Neutrophil (primary cell): ENCODE results near the gene DKK3.

Experiments used
- H3K27ac ChIP-seq: fragments of 200-600 bp; sonication (generic); 2 replicates; pipeline ENCODE4 v1.5.1; 2016; ENCODE audit warnings: mild to moderate bottlenecking, moderate library complexity
- H3K27me3 ChIP-seq: fragments of 200-600 bp; sonication (generic); 2 replicates; pipeline ENCODE4 v1.6.0; 2016; ENCODE audit warnings: mild to moderate bottlenecking
- H3K36me3 ChIP-seq: fragments of 200-600 bp; sonication (generic); 2 replicates; pipeline ENCODE4 v1.5.1; 2017
- H3K4me1 ChIP-seq, 2 experiments: fragments of 200-600 bp in 1 of 2; sonication (generic) in 1 of 2; 1 replicate in 1 of 2; 2 replicates in 1 of 2; pipeline versions ENCODE4 v1.5.1 to v1.6.1; 2013 to 2016; ENCODE audit warnings: low read depth in 1 of 2, low read length in 1 of 2, mild to moderate bottlenecking in 1 of 2, moderate library complexity in 1 of 2; ENCODE audit not compliant: control insufficient read depth in 1 of 2, insufficient read depth in 1 of 2
- H3K4me3 ChIP-seq, 2 experiments: fragments of 200-600 bp in 1 of 2; sonication (generic) in 1 of 2; 1 replicate in 1 of 2; 2 replicates in 1 of 2; pipeline ENCODE4 v1.5.1; 2013 to 2016; ENCODE audit warnings: low read depth in 1 of 2, low read length in 1 of 2, mild to moderate bottlenecking in 1 of 2, moderate library complexity in 1 of 2
- H3K9me3 ChIP-seq: fragments of 200-600 bp; sonication (generic); 2 replicates; pipeline ENCODE4 v1.5.1; 2016
- CTCF ChIP-seq: fragments of 200-600 bp; sonication (generic); IDR thresholded peaks from 2 replicates; pipeline ENCODE4 v1.5.1; 2016; ENCODE audit warnings: antibody characterized with exemption

Gene DKK3

GRCh38 chr11:11946180-11946579, 62.2 kb downstream of the DKK3 start:
- Histone ChIP-seq H3K27me3 (no peaks in the 10 kb centered on the region), H3K4me3 (no peak overlapping the region), H3K9me3 (no peaks in the 10 kb centered on the region), H3K4me1 (no peaks in the 10 kb centered on the region), H3K36me3 (peaks cover 76% of the 10 kb centered on the region), H3K27ac (no peak overlapping the region)
- no peak for TF ChIP-seq CTCF

GRCh38 chr11:11944444-11944843, 64.0 kb downstream of the DKK3 start:
- H3K9me3 ChIP-seq = no peaks in the 10 kb centered on the region
- TF ChIP-seq CTCF = no peak
- no peak overlapping the region for H3K4me3 ChIP-seq
- no peaks in the 10 kb centered on the region for H3K4me1 ChIP-seq
- H3K36me3 ChIP-seq = peaks cover 75% of the 10 kb centered on the region
- H3K27ac ChIP-seq = no peak overlapping the region
- H3K27me3 ChIP-seq = no peaks in the 10 kb centered on the region

- no peaks in the 10 kb centered on the region for H3K4me1 ChIP-seq
- no peak overlapping the region for H3K27ac ChIP-seq
- peaks cover 75% of the 10 kb centered on the region for H3K36me3 ChIP-seq
- no peak for TF ChIP-seq CTCF
- H3K9me3 ChIP-seq = no peaks in the 10 kb centered on the region
- H3K4me3 ChIP-seq = no peak overlapping the region
- H3K27me3 ChIP-seq = no peaks in the 10 kb centered on the region
Observed at GRCh38 chr11:11942668-11943067, 65.8 kb downstream of the DKK3 start.

GRCh38 chr11:11940551-11940950, 67.9 kb downstream of the DKK3 start:
- no peaks in the 10 kb centered on the region for H3K9me3 ChIP-seq
- no peaks in the 10 kb centered on the region for H3K27me3 ChIP-seq
- no peak overlapping the region for H3K27ac ChIP-seq
- H3K4me3 ChIP-seq = no peak overlapping the region
- TF ChIP-seq CTCF = no peak
- H3K4me1 ChIP-seq = no peaks in the 10 kb centered on the region
- H3K36me3 ChIP-seq = peaks cover 73% of the 10 kb centered on the region

GRCh38 chr11:11937957-11938356, 70.5 kb downstream of the DKK3 start:
- no peaks in the 10 kb centered on the region for H3K4me1 ChIP-seq
- H3K4me3 ChIP-seq = no peak overlapping the region
- H3K27ac ChIP-seq = no peak overlapping the region
- peaks cover 86% of the 10 kb centered on the region for H3K36me3 ChIP-seq
- TF ChIP-seq CTCF = no peak
- no peaks in the 10 kb centered on the region for H3K9me3 ChIP-seq
- H3K27me3 ChIP-seq = no peaks in the 10 kb centered on the region

GRCh38 chr11:11937433-11937832, 71.0 kb downstream of the DKK3 start:
- Histone ChIP-seq H3K27me3 (no peaks in the 10 kb centered on the region), H3K36me3 (peaks cover 86% of the 10 kb centered on the region), H3K9me3 (no peaks in the 10 kb centered on the region), H3K4me3 (no peak overlapping the region), H3K27ac (no peak overlapping the region), H3K4me1 (no peaks in the 10 kb centered on the region)
- TF ChIP-seq CTCF = no peak
